Activated CD4-positive, CD25-positive, alpha-beta regulatory T cell treated with anti-CD3 and anti-CD28 coated beads, Interleukin-2, amount 50 U/mL, for 24 hours (primary cell): Measurements from ENCODE around the gene CYP2C9.
"Not testable (repeated sequence)": the region's sequence is repeated elsewhere in the genome, so short reads cannot be mapped to it uniquely, and the experiment has no call there.

Experiments used
- ATAC-seq, 2 donors: fragments of 150-1000 bp; cut with Tn5 transposase; one replicate each; pipeline ENCODE4 v1.10.0; 2021; ENCODE audit warnings: mild to moderate bottlenecking in 1 of 2, moderate library complexity in 1 of 2

Gene CYP2C9

DNA sequence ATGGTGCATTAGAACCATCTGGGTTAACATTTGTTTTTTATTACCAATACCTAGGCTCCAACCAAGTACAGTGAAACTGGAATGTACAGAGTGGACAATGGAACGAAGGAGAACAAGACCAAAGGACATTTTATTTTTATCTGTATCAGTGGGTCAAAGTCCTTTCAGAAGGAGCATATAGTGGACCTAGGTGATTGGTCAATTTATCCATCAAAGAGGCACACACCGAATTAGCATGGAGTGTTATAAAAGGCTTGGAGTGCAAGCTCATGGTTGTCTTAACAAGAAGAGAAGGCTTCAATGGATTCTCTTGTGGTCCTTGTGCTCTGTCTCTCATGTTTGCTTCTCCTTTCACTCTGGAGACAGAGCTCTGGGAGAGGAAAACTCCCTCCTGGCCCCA is at the start of gene CYP2C9:
Gene CYP2C9 (plus strand): TSS at position 276 of the 400 bp plus-strand sequence. CDS start 25 bp downstream, at position 301.
- no peak for ATAC-seq

- ATAC-seq = no peak
Observed at GRCh38 chr10:94889123-94889522, 49.3 kb upstream of the CYP2C9 start.

GRCh38 chr10:94890264-94891022 is 48.0 kb upstream of the CYP2C9 start:
- no peak for ATAC-seq

DNA sequence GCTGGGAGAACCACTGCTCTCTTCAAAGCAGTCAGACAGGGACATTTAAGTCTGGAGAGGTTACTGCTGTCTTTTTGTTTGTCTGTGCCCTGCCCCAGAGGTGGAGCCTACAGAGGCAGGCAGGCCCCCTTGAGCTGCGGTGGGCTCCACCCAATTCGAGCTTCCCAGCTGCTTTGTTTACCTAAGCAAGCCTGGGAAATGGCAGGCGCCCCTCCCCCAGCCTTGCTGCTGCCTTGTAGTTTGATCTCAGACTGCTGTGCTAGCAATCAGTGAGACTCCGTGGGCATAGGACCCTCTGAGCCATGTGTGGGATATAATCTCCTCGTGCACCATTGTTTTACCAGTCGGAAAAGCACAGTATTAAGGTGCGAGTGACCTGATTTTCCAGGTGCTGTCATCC is 40.0 kb upstream of the CYP2C9 start:
- ATAC-seq = not testable (repeated sequence)

- ATAC-seq = no peak
Observed at GRCh38 chr10:94902080-94902479, 36.4 kb upstream of the CYP2C9 start.

DNA sequence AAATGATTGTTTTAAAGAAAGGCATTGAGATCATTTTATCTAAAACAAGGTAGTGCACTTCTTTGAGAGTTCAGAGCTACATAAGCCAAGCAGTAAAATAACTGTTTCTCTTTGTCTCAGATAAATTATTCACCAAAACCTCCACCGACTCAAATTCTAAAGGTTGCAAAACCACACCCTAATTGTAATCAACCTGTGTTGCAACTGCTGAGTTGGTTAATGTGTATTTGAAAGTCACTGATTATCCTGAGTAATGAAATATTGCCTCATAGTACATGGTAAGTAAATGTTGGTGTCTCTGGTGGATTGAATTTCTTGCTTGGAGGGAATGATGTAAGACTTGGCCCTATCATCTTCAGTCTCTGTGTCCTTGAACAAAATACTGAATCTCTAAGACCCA is 35.9 kb upstream of the CYP2C9 start:
- no peak for ATAC-seq

GRCh38 chr10:94904506-94905148 is 33.8 kb upstream of the CYP2C9 start:
- ATAC-seq = not testable (repeated sequence)

DNA sequence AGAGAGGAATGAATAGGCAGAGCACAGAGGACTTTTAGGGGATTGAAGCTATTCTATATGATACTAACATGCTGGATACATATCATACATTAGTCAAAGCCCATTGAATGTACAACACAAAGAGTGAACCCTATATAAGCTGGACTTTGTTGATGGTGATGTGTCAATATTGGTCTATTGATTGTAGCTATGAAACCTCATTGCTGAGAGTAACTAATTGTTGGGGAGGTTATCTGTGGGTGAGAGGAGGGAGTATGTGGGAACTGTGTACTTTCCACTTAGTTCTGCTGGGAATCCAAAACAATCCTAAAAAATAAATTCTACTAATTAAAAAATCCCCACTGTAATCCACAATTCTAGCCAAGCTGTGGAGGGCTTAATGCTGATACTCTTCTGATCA is 22.0 kb upstream of the CYP2C9 start:
- no peak for ATAC-seq

GRCh38 chr10:94936721-94937120 is 1.7 kb upstream of the CYP2C9 start:
- no peak for ATAC-seq

DNA sequence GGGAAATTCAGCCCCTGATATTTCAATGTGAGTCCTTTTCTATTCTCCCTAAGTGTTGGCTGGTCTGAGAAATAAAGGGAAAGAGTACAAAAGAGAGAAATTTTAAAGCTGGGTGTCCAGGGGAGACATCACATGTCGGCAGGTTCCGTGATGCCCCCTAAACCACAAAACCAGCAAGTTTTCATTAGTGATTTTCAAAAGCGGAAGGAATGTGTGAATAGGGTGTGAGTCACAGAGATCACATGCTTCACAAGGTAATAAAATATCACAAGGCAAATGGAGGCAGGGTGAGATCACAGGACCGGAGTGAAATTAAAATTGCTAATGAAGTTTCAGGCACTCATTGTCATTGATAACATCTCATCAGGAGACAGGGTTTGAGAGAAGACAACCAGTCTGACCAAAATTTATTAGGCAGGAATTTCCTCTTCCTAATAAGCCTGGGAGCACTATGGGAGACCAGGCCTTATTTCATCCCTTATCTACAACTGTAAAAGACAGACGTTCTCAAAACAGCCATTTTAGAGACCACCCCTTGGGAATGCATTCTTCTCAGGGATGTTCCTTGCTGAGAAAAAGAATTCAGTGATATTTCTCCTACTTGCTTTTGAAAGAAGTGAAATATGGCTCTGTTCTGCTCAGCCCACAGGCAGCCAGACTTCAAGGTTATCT is 5.1 kb downstream of the CYP2C9 start:
- ATAC-seq = not testable (repeated sequence)

DNA sequence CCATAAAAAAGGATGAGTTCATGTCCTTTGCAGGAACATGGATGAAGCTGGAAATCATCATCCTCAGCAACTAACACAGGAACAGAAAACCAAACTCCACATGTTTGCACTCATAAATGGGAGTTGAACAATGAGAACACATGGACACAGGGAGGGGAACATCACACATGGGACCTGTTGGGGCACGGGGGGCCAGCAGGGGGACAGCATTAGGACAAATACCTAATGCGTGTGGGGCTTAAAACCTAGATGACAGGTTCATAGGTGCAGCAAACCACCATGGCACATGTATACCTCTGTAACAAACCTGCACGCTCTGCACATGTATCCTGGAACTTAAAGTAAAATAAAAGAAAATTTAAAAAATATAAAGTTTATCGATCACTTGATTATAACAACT is 7.7 kb downstream of the CYP2C9 start:
- ATAC-seq = not testable (repeated sequence)

DNA sequence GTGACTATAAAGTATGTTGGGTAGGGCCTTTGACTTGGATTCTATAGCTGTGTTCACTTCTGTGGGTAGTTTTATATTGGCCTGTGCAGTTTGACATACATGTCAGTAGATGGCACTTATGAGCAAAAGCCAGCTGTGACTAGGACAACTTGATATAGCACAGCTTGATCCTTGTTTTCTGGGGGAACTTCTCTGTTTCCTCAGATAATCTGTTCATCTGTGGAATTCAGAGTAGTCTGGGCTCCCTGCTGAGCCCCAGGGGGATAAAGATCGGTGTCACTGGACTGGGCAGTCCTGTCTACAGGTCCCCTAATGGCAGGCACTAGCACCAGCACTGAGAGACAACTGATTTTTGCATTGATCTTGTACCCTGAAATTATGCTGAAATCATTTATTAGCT is 25.4 kb downstream of the CYP2C9 start:
- no peak for ATAC-seq

- no peak for ATAC-seq
Observed at GRCh38 chr10:94983555-94983954, 45.1 kb downstream of the CYP2C9 start.

DNA sequence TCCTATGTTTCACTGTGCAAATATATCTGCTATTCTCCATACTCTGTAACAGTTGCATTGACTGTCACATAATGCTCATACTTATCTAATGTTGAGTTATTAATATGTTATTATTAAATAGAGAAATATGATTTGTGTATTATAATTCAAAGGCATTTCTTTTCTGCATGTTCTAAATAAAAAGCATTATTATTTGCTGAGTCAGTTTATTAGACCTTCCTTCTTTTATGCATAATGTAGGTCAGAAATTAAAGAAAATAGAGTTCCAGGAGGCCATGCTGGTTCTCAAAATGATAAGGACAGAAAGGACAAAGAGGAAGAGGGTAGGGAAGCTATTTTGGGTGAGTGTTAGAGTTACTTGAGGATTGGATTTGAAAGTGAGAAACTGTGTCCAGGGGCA is 50.7 kb downstream of the CYP2C9 start:
- no peak for ATAC-seq

DNA sequence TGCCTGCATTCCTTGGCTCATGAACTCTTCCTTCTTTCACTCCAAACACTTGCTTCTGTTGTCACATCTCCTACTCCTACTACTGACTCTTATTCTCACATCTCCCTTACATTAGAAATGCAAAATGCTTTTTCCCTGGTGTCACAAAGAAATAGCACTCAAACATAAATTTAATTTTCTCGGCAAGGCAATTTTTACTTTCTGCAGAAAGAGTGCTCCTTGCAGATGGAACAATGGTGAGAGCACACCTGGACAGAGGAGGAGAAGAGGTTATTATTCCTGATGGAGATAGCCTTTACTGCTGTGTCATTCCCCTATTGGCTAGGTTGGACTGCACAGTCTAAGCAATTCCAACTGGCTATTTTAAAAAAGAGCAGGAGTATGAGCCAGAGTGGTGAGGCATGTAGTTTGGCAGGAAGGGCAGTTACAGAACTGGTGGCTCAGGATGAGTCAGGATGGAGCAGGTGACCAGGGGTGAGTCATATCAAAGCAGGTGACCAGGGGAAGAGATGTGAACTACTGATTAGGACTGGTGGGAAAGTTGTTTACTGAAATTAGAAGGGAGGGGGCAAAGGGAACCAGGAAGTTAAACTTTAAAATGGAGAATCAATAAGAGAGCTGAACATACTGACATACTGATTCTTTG is 52.9 kb downstream of the CYP2C9 start:
- no peak for ATAC-seq

GRCh38 chr10:94992811-94993210 is 54.4 kb downstream of the CYP2C9 start:
- no peak for ATAC-seq

DNA sequence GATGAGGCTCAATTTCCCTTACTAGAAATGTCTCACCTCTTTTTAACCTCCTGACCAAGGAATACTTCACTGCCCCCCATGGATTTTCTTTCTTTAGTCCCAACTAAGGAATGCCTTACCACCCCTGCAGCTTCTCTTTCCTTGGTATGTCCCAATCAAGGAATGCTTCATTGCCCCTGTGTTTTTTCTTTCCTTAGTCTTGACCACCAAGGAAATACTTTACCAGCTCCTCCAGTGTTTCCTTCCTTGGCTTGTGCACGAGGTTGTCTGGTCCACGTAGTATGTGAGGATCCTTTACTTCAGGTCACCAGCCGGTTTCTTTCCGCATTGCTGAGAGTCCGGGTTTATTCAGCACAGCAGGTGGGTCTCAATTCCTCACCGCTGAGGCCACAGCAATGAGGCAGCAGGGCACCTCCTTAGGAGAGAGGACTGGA is 59.3 kb downstream of the CYP2C9 start:
- ATAC-seq = no peak

DNA sequence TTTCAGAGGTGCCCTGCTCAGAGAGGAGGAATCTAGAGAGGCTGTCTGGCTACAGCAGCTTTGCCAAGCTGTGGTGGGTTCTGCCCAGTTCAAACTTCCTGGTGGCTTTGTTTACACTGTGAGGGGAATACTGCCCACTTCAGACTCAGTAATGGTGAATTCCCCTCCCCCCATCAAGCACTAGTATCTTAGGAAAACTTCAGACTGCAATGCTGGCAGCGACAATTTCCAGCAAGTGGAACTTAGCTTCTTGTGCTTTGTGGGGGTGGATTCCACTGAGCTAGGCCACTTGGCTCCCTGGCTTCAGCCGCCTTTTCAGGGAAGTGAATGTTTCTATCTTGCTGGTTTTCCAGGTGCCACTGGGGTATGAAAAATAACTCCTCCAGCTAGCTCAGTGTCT is 88.0 kb downstream of the CYP2C9 start:
- ATAC-seq = no peak

DNA sequence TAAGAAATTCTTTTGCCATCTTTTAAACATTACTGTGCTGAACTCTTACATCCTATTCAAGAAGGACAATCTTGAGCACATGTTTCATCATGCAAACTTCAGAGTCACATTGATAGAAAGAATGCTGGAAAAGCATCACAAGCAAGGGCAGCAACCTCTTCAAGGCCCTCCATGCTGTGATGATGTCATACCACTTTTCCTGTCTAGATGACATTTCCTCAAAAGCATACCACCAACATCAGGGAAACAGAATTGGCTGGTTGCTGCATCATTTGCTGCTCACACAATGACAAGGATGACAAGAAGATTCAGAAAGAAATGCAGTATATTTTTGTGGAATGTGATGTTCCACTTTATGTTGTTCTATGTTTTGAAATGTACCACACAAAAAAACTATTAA is 93.2 kb downstream of the CYP2C9 start:
- ATAC-seq = no peak

DNA sequence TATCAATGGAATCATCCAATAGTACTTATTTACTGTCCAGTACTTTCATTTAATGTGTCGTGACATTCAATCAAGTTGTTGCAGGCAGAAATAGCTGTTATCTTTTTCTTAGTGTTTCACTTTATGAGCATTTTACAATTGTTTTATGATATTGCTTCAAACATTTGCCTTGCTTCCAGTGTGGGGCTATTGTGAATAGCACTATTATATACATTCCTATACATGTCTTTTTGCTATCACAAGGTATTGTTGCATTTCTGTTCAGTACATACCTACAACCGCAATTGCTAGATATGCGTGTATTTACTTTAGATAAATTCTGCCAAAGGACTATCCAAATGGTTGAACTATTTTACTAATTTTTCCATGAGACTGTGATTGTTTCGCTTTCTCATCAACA is 95.9 kb downstream of the CYP2C9 start:
- ATAC-seq = no peak

GRCh38 chr10:95035332-95036295 is 97.2 kb downstream of the CYP2C9 start:
- no peak for ATAC-seq

DNA sequence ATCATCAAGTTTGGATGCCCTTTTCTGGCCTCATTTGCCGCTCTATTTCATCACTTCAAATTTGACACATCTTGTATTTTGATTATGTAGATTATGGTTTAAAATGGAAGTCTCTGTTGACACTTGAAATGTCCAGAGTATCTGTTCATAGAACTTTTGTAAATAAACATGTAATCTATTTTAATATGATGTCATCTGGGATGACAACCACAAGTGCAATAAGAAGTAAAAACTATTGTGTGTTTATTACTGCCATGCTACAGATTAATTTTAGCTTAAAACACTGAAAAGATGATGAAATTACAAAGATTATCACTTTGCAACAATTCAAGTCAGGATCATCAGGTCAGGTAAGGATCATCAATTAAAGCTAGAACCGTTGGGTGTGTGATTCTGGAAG is 100.8 kb downstream of the CYP2C9 start:
- ATAC-seq = no peak
